ENCODE measurements around the gene NAB2.

The NAB2 gene

GRCh38 chr12:57086493-57087009 lies 2.4 kb upstream of the NAB2 start (continued):
- TF ChIP-seq PRDM2 (tag by site-specific recombination; IDR thresholded peaks at IDR 0.05; ENCODE audit: borderline replicate concordance): no peak
- TF ChIP-seq YY1 (tag by site-specific recombination; IDR thresholded peaks at IDR 0.05): no peak
- TF ChIP-seq ZNF707 (tag by site-specific recombination; IDR thresholded peaks at IDR 0.05): no peak
- no peak for TF ChIP-seq ZNF585B (tag by site-specific recombination; IDR thresholded peaks at IDR 0.05)
- no peak for TF ChIP-seq ZNF112 (tag by site-specific recombination; IDR thresholded peaks at IDR 0.05)
- no peak for TF ChIP-seq ATF2 (tag by site-specific recombination; IDR thresholded peaks at IDR 0.05; ENCODE audit: low read depth)
- TF ChIP-seq ZNF138 (tag by site-specific recombination; IDR thresholded peaks at IDR 0.05; ENCODE audit: borderline replicate concordance): no peak
- TF ChIP-seq ZSCAN5A (tag by site-specific recombination; IDR thresholded peaks at IDR 0.05): no peak
- TF ChIP-seq ZBTB20 (tag by site-specific recombination; IDR thresholded peaks at IDR 0.05): no peak
- no peak for TF ChIP-seq AEBP2 (tag by site-specific recombination; IDR thresholded peaks at IDR 0.05; ENCODE audit: borderline replicate concordance)
- no peak for TF ChIP-seq ZNF596 (tag by site-specific recombination; IDR thresholded peaks at IDR 0.05)
- TF ChIP-seq ZSCAN30 (tag by site-specific recombination; IDR thresholded peaks at IDR 0.05): no peak
- no peak for TF ChIP-seq REPIN1 (tag by site-specific recombination; IDR thresholded peaks at IDR 0.05; ENCODE audit: low read depth)
- TF ChIP-seq ZNF146 (tag by site-specific recombination; IDR thresholded peaks at IDR 0.05): no peak
- TF ChIP-seq ZBTB11 (tag by site-specific recombination; conservative IDR thresholded peaks at IDR 0.05; ENCODE audit: low read depth): no peak
- 0 out of 2 replicates have a peak, but pooled peaks have one; percentile 22 for TF ChIP-seq KLF16 (tag by site-specific recombination; IDR thresholded peaks at IDR 0.05)
- no peak for TF ChIP-seq ZNF677 (tag by site-specific recombination; IDR thresholded peaks at IDR 0.05)
- TF ChIP-seq ZNF398 (tag by site-specific recombination; IDR thresholded peaks at IDR 0.05): peak; percentile 10; the same call in 1 of the 2 replicates
- no peak for TF ChIP-seq MEIS1 (CRISPR knock-in tag; IDR thresholded peaks at IDR 0.05; ENCODE audit: borderline replicate concordance)
- no peak for TF ChIP-seq TSHZ1 (tag by site-specific recombination; IDR thresholded peaks at IDR 0.05; ENCODE audit: borderline replicate concordance)
